ENCODE results near the gene GATB.

The GATB gene

DNA sequence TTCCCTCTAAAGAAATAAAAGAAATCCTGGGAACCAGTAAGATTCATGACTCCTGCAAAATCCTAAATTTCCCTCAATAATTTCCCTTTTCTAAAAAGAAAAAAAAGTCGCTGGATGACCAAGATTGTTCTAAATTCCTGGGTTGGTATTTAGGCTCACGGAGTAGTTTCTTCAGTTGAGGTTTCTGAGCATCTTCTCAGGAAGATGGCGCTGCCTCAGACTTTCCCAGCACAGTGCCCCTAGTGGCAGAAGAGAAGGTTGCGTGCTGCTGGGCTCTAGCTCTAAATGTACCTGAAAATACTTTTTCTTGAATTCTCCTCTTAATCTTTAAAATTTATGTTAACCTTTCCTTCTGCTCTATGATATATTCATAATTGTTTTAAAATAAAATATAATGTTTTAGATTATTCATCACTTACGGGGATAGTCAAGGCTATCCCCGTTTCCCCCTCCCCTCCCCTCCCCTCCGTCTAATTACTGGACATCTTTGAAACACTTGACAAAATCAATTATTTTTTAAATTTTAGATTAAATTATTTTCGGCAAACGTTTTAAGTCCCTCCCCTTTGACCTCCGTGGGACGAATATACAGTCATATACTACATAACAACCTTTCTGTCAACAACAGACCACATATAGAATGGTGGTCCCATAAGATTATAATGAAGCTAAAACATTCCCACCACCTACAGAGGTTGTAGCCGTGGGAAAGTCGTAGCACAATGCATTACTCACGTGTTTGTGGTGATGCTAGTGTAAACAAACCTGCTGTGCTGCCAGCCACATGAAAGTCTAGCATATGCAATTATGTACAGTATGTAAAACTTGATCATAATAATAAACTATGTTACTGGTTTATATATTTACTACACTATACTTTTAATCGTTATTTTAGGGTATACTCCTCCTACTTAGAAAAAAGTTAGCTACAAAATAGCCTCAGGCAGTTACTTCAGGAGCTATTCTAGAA, 41.0 kb upstream of the GATB start:
- Histone ChIP-seq H3K9ac (ENCODE audit: low read depth, low read length) (no peak overlapping the region), H3K36me3 (ENCODE audit: insufficient read depth, low read length) (no peaks in the 10 kb centered on the region), H3K27me3 (ENCODE audit: insufficient read depth, low read length) (no peaks in the 10 kb centered on the region), H3K4me1 (ENCODE audit: insufficient read depth, low read length) (peaks cover 22% of the 10 kb centered on the region), H3K27ac (ENCODE audit: low read depth, low read length) (no peak overlapping the region), H3K9me3 (ENCODE audit: insufficient read depth, low read depth, low read length) (no peaks in the 10 kb centered on the region), H3K4me3 (ENCODE audit: low read length) (no peak overlapping the region)
- 71% methylated on average over 10 of the region's 15 CpGs for WGBS

DNA sequence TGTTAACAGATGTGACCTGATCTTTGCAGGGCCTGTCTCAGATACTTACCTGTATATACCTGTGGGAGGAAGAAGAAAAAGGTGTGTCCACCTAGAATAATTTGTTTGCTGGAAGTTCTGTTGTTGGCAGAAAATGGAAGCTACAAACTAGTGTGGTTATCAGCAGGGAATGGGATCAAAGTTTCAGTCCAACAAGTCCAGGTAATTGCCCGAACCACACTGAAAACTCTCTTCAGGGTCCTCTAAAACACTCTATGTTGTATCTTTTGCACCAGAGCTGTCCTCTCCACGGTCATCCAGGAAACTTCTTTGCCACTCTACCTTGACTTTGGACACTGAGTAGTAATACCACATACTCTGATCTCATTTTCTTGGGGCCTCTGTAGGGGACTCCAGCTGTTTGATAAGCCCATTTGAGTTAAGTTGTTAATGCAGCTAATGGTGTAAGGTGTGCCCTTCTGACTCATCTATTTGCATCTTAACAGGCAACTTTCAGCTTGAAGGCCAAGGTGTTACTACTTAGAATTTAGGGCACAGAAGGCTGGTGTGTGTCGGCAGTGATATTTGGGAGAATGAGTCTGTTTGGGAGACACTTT, 38.7 kb upstream of the GATB start:
- Histone ChIP-seq H3K27ac (ENCODE audit: low read depth, low read length) (no peak overlapping the region), H3K4me1 (ENCODE audit: insufficient read depth, low read length) (peaks cover 14% of the 10 kb centered on the region), H3K9me3 (ENCODE audit: insufficient read depth, low read depth, low read length) (no peaks in the 10 kb centered on the region), H3K4me3 (ENCODE audit: low read length) (no peak overlapping the region), H3K9ac (ENCODE audit: low read depth, low read length) (no peak overlapping the region), H3K27me3 (ENCODE audit: insufficient read depth, low read length) (no peaks in the 10 kb centered on the region), H3K36me3 (ENCODE audit: insufficient read depth, low read length) (no peaks in the 10 kb centered on the region)
- WGBS, result 66% methylated on average over 3 of the region's 3 CpGs

DNA sequence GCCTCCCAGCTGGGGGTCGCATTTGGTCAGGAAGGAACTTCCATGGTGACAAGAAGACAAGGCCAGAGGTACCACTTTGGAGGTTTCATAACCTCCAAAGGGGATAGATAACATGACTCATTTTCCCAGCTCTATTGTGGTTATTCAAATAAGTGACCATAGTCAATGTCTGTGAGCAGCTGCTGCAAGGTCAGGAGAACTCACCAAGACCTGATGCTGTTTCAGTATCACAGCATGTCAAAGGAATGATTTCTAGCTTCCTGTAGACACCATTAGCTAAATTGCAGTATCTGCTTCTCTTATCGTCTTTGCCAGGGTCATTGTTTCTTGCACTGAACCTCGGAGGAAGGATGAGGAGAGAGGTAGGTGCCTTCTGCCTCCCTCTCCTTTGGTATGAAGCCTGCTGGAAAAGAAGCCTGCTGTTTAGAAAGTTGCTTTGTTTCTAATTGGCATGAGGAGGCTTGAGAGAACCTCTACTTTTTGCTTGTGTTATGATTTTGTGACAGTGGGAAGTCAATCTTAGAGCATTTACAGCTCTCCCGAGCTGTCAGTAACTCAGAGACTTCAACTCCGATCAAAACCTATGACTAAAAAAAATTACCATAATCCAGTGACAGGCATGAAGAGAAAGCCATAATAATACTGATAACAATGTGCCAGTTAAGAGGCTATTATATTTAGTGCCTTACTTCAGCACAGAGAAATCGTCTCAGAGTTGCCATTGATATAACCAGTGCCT, 38.0 kb upstream of the GATB start:
- Histone ChIP-seq H3K36me3 (ENCODE audit: insufficient read depth, low read length) (no peaks in the 10 kb centered on the region), H3K27me3 (ENCODE audit: insufficient read depth, low read length) (no peaks in the 10 kb centered on the region), H3K9me3 (ENCODE audit: insufficient read depth, low read depth, low read length) (no peaks in the 10 kb centered on the region), H3K9ac (ENCODE audit: low read depth, low read length) (no peak overlapping the region), H3K4me1 (ENCODE audit: insufficient read depth, low read length) (peaks cover 11% of the 10 kb centered on the region), H3K27ac (ENCODE audit: low read depth, low read length) (no peak overlapping the region), H3K4me3 (ENCODE audit: low read length) (no peak overlapping the region)
- WGBS, result 89% methylated on average over 5 of the region's 6 CpGs

DNA sequence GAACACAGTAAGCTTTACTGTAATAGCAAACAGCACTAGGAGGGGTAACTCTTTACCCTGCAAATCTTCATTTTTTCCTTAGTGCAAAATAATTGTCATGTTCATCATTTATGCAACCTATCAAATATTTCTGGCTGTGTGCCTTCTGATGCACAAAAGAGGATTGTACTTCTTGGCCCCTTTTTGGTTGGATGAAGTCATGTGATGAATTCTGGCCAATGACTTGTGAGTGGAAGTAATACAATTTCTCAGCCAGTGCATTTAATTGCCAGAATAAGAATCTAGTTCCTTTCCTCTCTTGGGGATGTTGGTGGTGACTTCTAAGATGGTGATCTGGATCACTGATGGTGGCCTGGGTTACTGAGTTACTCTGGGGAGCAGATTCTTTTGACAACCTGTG, 37.0 kb upstream of the GATB start:
- Histone ChIP-seq H3K27me3 (ENCODE audit: insufficient read depth, low read length) (no peaks in the 10 kb centered on the region), H3K36me3 (ENCODE audit: insufficient read depth, low read length) (no peaks in the 10 kb centered on the region), H3K4me1 (ENCODE audit: insufficient read depth, low read length) (peaks cover 11% of the 10 kb centered on the region), H3K27ac (ENCODE audit: low read depth, low read length) (no peak overlapping the region), H3K9ac (ENCODE audit: low read depth, low read length) (no peak overlapping the region), H3K4me3 (ENCODE audit: low read length) (no peak overlapping the region), H3K9me3 (ENCODE audit: insufficient read depth, low read depth, low read length) (no peaks in the 10 kb centered on the region)

GRCh38 chr4:151797131-151797530, 36.3 kb upstream of the GATB start:
- WGBS, result 94% methylated on average over 3 of the region's 3 CpGs

DNA sequence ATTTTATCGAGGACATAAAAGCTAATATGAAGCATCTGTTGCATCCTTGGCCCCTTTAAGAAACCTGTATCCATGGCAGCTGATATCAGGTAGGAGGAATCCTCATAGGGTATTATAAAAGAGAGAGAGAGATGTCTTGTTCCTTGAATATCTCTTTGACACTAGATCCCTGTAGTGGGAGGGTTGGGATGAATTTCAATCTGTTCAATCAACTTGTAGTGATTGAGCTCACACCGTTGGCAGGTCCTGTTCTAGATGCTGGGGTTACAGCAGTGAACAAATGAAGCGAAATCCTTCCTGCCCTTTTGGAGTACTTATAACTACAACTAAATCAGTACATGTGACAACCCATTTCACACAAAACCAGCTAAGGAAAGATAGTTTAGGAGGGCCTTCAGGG, 35.3 kb upstream of the GATB start:
- Histone ChIP-seq H3K4me3 (ENCODE audit: low read length) (no peak overlapping the region), H3K27ac (ENCODE audit: low read depth, low read length) (no peak overlapping the region), H3K9ac (ENCODE audit: low read depth, low read length) (no peak overlapping the region), H3K4me1 (ENCODE audit: insufficient read depth, low read length) (peaks cover 7% of the 10 kb centered on the region), H3K9me3 (ENCODE audit: insufficient read depth, low read depth, low read length) (no peaks in the 10 kb centered on the region), H3K36me3 (ENCODE audit: insufficient read depth, low read length) (no peaks in the 10 kb centered on the region), H3K27me3 (ENCODE audit: insufficient read depth, low read length) (no peaks in the 10 kb centered on the region)
- 98% methylated on average over 3 of the region's 3 CpGs for WGBS

More at GRCh38 chr4:151797131-151797530, 36.3 kb upstream of the GATB start:
- Histone ChIP-seq H3K36me3 (ENCODE audit: insufficient read depth, low read length) (no peaks in the 10 kb centered on the region), H3K27me3 (ENCODE audit: insufficient read depth, low read length) (no peaks in the 10 kb centered on the region), H3K9ac (ENCODE audit: low read depth, low read length) (no peak overlapping the region), H3K4me1 (ENCODE audit: insufficient read depth, low read length) (peaks cover 8% of the 10 kb centered on the region), H3K27ac (ENCODE audit: low read depth, low read length) (no peak overlapping the region), H3K4me3 (ENCODE audit: low read length) (no peak overlapping the region), H3K9me3 (ENCODE audit: insufficient read depth, low read depth, low read length) (no peaks in the 10 kb centered on the region)

DNA sequence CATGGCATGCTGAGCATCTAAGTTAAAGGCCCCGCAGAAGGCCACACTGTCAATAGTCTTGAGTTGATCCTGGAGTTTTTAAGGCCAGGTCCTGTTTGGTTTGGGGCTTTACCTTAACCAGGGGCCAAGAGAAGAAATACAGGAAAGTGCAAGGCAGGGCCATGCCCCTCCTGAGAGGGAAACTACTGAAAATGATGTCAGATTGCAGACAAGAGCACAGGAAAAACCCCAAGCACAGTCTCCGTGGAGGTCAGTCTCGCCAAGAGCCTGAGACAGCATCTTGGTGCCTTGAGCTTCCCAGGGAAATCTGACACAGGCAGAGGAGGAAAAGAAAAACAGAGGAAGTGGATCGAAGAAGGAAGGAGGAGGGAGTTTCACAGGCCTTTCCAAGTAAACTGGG, 32.2 kb upstream of the GATB start:
- WGBS, result 94% methylated on average over 4 of the region's 4 CpGs
- Histone ChIP-seq H3K4me3 (ENCODE audit: low read length) (no peak overlapping the region), H3K9me3 (ENCODE audit: insufficient read depth, low read depth, low read length) (no peaks in the 10 kb centered on the region), H3K9ac (ENCODE audit: low read depth, low read length) (no peak overlapping the region), H3K27me3 (ENCODE audit: insufficient read depth, low read length) (no peaks in the 10 kb centered on the region), H3K27ac (ENCODE audit: low read depth, low read length) (no peak overlapping the region), H3K36me3 (ENCODE audit: insufficient read depth, low read length) (no peaks in the 10 kb centered on the region), H3K4me1 (ENCODE audit: insufficient read depth, low read length) (peaks cover 16% of the 10 kb centered on the region)

DNA sequence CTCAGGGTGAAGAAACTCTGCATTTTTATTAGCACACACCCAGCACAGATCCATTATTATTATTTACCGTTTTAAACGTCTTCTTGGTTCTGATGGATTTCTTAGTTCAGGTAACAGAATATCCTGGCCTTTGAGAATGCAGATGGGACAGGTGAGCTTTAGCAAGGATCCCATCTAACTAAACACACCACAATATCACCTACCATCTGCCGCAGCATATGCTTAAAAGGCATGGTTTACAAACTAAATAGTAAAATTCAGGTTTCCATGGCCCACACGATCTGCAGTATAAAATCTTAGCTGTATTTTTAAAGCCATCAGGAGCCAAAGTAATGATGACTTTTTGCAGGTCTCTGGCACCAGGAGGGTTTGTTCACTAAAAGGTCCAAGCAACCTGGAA, 31.7 kb upstream of the GATB start:
- no peak overlapping the region for H3K27ac ChIP-seq (ENCODE audit: low read depth, low read length)
- peaks cover 16% of the 10 kb centered on the region for H3K4me1 ChIP-seq (ENCODE audit: insufficient read depth, low read length)
- H3K4me3 ChIP-seq (ENCODE audit: low read length), result no peak overlapping the region
- H3K9ac ChIP-seq (ENCODE audit: low read depth, low read length), result no peak overlapping the region
- WGBS, result 87% methylated on average over 4 of the region's 4 CpGs
- no peaks in the 10 kb centered on the region for H3K27me3 ChIP-seq (ENCODE audit: insufficient read depth, low read length)
- H3K9me3 ChIP-seq (ENCODE audit: insufficient read depth, low read depth, low read length), result no peaks in the 10 kb centered on the region
- no peaks in the 10 kb centered on the region for H3K36me3 ChIP-seq (ENCODE audit: insufficient read depth, low read length)

DNA sequence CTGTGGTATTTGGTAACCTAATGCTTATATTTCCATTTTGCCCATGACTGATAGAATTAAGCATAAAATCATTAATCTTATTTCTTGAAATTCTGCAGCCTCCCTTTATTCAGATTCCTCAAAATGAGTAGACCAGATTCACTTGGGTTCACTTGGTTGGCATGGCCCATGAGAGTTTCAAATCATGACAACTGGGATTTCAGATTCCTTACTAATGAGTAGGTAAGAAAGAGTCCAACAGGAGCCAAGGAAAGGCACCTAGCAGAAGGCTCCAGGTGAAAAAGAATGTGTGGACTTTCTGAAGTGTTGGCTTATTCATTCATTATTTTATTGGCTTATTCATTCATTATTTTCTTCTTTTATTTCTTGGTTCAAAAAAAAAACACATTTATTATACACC, 27.2 kb upstream of the GATB start:
- Histone ChIP-seq H3K27me3 (ENCODE audit: insufficient read depth, low read length) (no peaks in the 10 kb centered on the region), H3K9ac (ENCODE audit: low read depth, low read length) (no peak overlapping the region), H3K36me3 (ENCODE audit: insufficient read depth, low read length) (no peaks in the 10 kb centered on the region), H3K27ac (ENCODE audit: low read depth, low read length) (no peak overlapping the region), H3K9me3 (ENCODE audit: insufficient read depth, low read depth, low read length) (no peaks in the 10 kb centered on the region), H3K4me1 (ENCODE audit: insufficient read depth, low read length) (peaks cover 38% of the 10 kb centered on the region), H3K4me3 (ENCODE audit: low read length) (no peak overlapping the region)

DNA sequence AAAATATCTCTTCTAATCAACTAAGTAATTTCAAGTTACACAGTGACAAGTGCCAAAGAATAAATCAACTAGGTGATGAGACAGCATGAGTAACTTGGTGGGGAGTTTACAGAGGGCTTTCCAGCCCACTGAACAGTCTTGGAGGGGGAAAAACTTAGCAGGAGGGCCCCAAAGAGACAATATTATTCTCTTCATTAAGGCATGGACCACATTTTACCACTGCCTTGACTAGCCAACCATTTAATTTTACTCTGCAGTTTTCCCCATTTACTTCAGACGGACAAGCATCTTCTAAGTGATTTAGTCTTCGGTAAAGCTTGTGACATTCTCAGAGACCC, 25.3 kb upstream of the GATB start:
- H3K36me3 ChIP-seq (ENCODE audit: insufficient read depth, low read length), result no peaks in the 10 kb centered on the region
- peaks cover 38% of the 10 kb centered on the region for H3K4me1 ChIP-seq (ENCODE audit: insufficient read depth, low read length)
- no peaks in the 10 kb centered on the region for H3K27me3 ChIP-seq (ENCODE audit: insufficient read depth, low read length)
- H3K4me3 ChIP-seq (ENCODE audit: low read length), result no peak overlapping the region
- no peaks in the 10 kb centered on the region for H3K9me3 ChIP-seq (ENCODE audit: insufficient read depth, low read depth, low read length)
- 94% methylated on average over 2 of the region's 2 CpGs for WGBS
- peak overlapping the region; percentile 79; the same call in 1 of the 2 replicates for H3K27ac ChIP-seq (ENCODE audit: low read depth, low read length)
- H3K9ac ChIP-seq (ENCODE audit: low read depth, low read length), result no peak overlapping the region

- Histone ChIP-seq H3K4me3 (ENCODE audit: low read length) (no peak overlapping the region), H3K27me3 (ENCODE audit: insufficient read depth, low read length) (no peaks in the 10 kb centered on the region), H3K9ac (ENCODE audit: low read depth, low read length) (no peak overlapping the region), H3K4me1 (ENCODE audit: insufficient read depth, low read length) (peaks cover 38% of the 10 kb centered on the region), H3K9me3 (ENCODE audit: insufficient read depth, low read depth, low read length) (no peaks in the 10 kb centered on the region), H3K27ac (ENCODE audit: low read depth, low read length) (peak overlapping the region; percentile 82; the same call in 1 of the 2 replicates), H3K36me3 (ENCODE audit: insufficient read depth, low read length) (no peaks in the 10 kb centered on the region)
- 83% methylated on average over 4 of the region's 5 CpGs for WGBS
Measured at GRCh38 chr4:151785484-151786157, 24.8 kb upstream of the GATB start.
